Activated naive CD8-positive, alpha-beta T cell treated with anti-CD3 and anti-CD28 coated beads, Interleukin-2, amount 10 ng/mL, durations not matched to agents 7 days and 5 days (primary cell): Measurements from ENCODE around the gene LCMT1. TPM values are rescaled to one million over a fixed set of nuclear protein-coding genes. Genes with fewer than 3 reads are reported as not detected.

Source experiments
- ATAC-seq: fragments of 150-1000 bp; cut with Tn5 transposase; one replicate; pipeline ENCODE4 v1.10.0; 2021; ENCODE audit warnings: low read depth, moderate library complexity
- POLR2A ChIA-PET: fragments of 350-600 bp; sonication (Branson Sonifier 250); formaldehyde crosslinking; loops from one replicate; lab custom pipeline; 2021; ENCODE audit warnings: antibody characterized with exemption; lab: Charles Lee
- DNase-seq: peaks from one replicate; pipeline ENCODE4 v3.0.0; 2021
- H3K27ac Mint-ChIP-seq: one replicate; pipeline ENCODE4 v1.8.0; 2022; ENCODE audit warnings: mild to moderate bottlenecking, mixed read lengths
- H3K27me3 Mint-ChIP-seq: one replicate; pipeline ENCODE4 v1.8.0; 2022; ENCODE audit warnings: mild to moderate bottlenecking, moderate library complexity, mixed read lengths
- H3K36me3 Mint-ChIP-seq: one replicate; pipeline ENCODE4 v1.8.0; 2021; ENCODE audit warnings: mild to moderate bottlenecking, mixed read lengths
- H3K4me1 Mint-ChIP-seq: one replicate; pipeline ENCODE4 v1.8.0; 2021; ENCODE audit warnings: mixed read lengths
- H3K4me3 Mint-ChIP-seq: one replicate; pipeline ENCODE4 v1.8.0; 2022; ENCODE audit warnings: mild to moderate bottlenecking, moderate library complexity, mixed read lengths
- H3K9me3 Mint-ChIP-seq: one replicate; pipeline ENCODE4 v1.8.0; 2021; ENCODE audit warnings: mixed read lengths
- total RNA-seq, 2 experiments: library from RNA; stranded (reverse); gene quantifications; one replicate each; pipeline ENCODE4 v1.2.3, GENCODE V29; 2021

The LCMT1 gene
- total RNA-seq, 2 experiments from 2014 or later: 37.7 to 42.8 TPM

- ATAC-seq (no peak), DNase-seq (no peak)
- peaks cover 16% of the 10 kb centered on the region for H3K36me3 Mint-ChIP-seq
- no peaks in the 10 kb centered on the region for H3K9me3 Mint-ChIP-seq
- POLR2A ChIA-PET: no interaction called here
- no peaks in the 10 kb centered on the region for H3K27me3 Mint-ChIP-seq
- no peaks in the 10 kb centered on the region for H3K4me1 Mint-ChIP-seq
- no peak overlapping the region for H3K27ac Mint-ChIP-seq
- no peak overlapping the region for H3K4me3 Mint-ChIP-seq
Measured at GRCh38 chr16:25134166-25134700, 22.7 kb downstream of the LCMT1 start.

- Mint-ChIP-seq H3K4me1 (no peaks in the 10 kb centered on the region), H3K9me3 (no peaks in the 10 kb centered on the region), H3K4me3 (no peak overlapping the region), H3K36me3 (peaks cover 18% of the 10 kb centered on the region), H3K27me3 (no peaks in the 10 kb centered on the region), H3K27ac (no peak overlapping the region)
- DNase-seq (no peak), ATAC-seq (no peak)
- POLR2A ChIA-PET: no interaction called here
Measured at GRCh38 chr16:25135254-25135878, 23.8 kb downstream of the LCMT1 start.

DNA sequence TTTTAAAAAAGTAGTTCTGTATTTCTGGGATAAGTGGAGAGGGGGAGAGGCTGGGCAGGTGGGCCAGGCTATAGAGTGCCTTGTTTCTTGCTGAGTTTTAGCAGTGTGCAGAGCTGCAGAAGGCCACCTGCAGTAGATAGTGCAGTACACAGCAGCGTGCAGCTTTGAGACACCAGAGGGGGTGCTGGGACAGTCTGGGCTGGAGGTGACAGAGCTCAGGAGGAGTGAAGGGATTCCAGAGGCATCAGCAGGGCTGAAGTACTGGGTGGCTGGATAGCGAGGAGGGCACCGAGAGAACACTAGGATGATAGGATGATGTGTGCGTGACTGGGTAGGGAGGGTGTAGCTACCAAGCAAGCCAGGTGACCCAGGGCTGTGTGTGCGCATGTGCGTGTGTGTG lies 26.6 kb downstream of the LCMT1 start:
- Mint-ChIP-seq H3K9me3 (no peaks in the 10 kb centered on the region), H3K4me3 (no peak overlapping the region), H3K27me3 (no peaks in the 10 kb centered on the region), H3K36me3 (peaks cover 23% of the 10 kb centered on the region), H3K4me1 (no peaks in the 10 kb centered on the region), H3K27ac (no peak overlapping the region)
- POLR2A ChIA-PET: no interaction called here
- DNase-seq (no peak), ATAC-seq (no peak)

DNA sequence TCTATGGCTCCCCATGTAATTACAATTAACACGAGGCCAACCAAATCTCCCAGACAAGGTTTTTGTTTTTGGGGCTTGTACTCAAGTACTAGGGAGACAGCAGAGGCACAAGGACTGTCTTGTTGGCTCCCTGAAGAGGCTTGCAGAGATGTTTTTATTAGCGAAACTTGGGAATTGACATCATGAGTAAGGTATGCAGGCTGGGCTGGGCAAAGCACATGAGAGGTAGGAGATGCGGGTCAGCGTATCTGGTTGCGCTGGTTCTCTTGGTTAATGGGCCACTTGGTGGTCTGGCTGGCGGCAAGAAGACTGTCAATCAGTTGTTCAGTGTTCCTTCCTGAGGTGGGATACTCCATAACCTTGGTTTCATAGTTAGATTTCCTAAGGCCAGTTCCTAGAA lies 28.9 kb downstream of the LCMT1 start:
- POLR2A ChIA-PET: no interaction called here
- peaks cover 17% of the 10 kb centered on the region for H3K36me3 Mint-ChIP-seq
- H3K27me3 Mint-ChIP-seq: no peaks in the 10 kb centered on the region
- DNase-seq (no peak), ATAC-seq (no peak)
- H3K27ac Mint-ChIP-seq: no peak overlapping the region
- no peak overlapping the region for H3K4me3 Mint-ChIP-seq
- no peaks in the 10 kb centered on the region for H3K4me1 Mint-ChIP-seq
- H3K9me3 Mint-ChIP-seq: no peaks in the 10 kb centered on the region

DNA sequence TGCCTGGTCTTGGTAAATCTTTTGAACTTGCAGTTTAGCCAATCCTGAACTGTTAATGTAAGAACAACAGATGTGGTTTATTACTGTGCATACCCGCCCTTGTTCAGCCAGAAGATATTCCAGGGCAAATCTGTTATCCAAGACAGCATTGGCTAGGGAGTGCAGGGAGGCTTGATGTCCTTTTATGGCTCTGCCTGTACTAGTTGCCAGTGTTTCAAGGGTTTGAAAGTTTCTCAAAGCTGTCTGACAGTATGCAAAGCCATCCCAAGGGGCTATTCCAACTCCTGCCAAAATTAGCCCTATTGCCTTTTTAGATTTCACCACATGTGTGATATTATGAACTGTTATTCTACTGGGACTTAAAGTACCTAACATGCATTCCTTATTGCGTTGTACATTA lies 30.1 kb downstream of the LCMT1 start:
- Mint-ChIP-seq H3K9me3 (no peaks in the 10 kb centered on the region), H3K27ac (no peak overlapping the region), H3K4me3 (no peak overlapping the region), H3K27me3 (no peaks in the 10 kb centered on the region), H3K4me1 (no peaks in the 10 kb centered on the region), H3K36me3 (peaks cover 14% of the 10 kb centered on the region)
- DNase-seq (no peak), ATAC-seq (no peak)
- POLR2A ChIA-PET: no interaction called here

DNA sequence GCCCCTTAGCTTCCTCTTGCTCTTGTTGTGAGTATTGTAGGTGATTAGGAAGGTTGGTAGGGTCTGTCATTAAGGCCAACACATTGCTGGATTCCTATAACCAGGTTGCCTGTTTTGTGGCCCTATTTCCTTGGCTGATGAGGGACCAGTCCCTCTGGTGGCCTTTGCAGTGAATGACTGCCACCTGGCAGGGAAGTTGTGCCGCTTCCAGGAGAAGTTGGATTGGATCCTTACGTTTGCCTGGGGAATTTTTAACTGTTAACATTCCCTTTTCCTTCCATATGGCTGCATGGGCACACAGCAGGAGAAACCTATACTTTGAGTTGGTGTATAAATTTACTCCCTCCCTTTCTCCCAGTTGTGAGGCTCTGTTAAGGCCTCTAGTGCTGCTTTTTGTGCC lies 32.4 kb downstream of the LCMT1 start:
- DNase-seq (no peak), ATAC-seq (no peak)
- no peak overlapping the region for H3K4me3 Mint-ChIP-seq
- no peaks in the 10 kb centered on the region for H3K9me3 Mint-ChIP-seq
- no peak overlapping the region for H3K27ac Mint-ChIP-seq
- POLR2A ChIA-PET: no interaction called here
- H3K27me3 Mint-ChIP-seq: no peaks in the 10 kb centered on the region
- H3K4me1 Mint-ChIP-seq: no peaks in the 10 kb centered on the region
- H3K36me3 Mint-ChIP-seq: peaks cover 14% of the 10 kb centered on the region

DNA sequence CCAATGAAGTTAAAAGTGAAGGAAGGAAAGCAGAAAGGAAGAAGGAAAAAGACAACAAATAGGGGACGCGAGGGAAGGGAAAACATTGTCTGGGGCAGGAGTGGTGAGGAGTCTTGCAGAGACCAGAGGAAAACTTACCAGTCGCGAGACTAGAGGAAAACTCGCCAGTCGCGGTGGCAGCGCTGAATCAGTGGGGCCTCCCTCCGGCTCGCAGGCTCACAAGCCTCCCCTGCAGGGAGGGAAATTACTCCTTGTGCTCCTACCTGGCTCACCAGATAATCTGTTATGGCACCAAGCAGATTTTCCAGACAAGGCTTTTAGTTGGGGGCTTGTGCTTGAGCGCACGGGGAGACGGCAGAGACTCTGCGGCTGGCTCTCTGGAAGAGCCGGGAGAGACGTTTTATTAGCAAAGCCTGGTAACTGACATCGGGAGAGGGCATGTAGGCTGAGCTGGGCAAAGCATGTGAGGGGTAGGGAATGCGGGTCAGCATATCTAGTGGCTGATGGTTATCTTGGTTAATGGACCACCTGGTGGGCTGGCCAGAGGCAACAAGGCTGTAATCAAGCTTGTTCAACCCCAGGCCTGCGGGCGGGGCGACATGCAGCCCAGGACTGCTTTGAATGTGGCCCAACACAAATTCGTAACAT lies 37.1 kb downstream of the LCMT1 start:
- Mint-ChIP-seq H3K27me3 (no peaks in the 10 kb centered on the region), H3K4me3 (no peak overlapping the region), H3K9me3 (no peaks in the 10 kb centered on the region), H3K36me3 (peaks cover 2% of the 10 kb centered on the region), H3K27ac (no peak overlapping the region), H3K4me1 (peaks cover 2% of the 10 kb centered on the region)
- ATAC-seq: no peak
- POLR2A ChIA-PET: no interaction called here
- no peak for DNase-seq

- POLR2A ChIA-PET: no interaction called here
- H3K4me1 Mint-ChIP-seq: peaks cover 17% of the 10 kb centered on the region
- no peaks in the 10 kb centered on the region for H3K27me3 Mint-ChIP-seq
- DNase-seq (no peak), ATAC-seq (no peak)
- peaks cover 15% of the 10 kb centered on the region for H3K36me3 Mint-ChIP-seq
- H3K27ac Mint-ChIP-seq: no peak overlapping the region
- no peak overlapping the region for H3K4me3 Mint-ChIP-seq
- H3K9me3 Mint-ChIP-seq: no peaks in the 10 kb centered on the region
Measured at GRCh38 chr16:25151996-25152395, 40.5 kb downstream of the LCMT1 start.

DNA sequence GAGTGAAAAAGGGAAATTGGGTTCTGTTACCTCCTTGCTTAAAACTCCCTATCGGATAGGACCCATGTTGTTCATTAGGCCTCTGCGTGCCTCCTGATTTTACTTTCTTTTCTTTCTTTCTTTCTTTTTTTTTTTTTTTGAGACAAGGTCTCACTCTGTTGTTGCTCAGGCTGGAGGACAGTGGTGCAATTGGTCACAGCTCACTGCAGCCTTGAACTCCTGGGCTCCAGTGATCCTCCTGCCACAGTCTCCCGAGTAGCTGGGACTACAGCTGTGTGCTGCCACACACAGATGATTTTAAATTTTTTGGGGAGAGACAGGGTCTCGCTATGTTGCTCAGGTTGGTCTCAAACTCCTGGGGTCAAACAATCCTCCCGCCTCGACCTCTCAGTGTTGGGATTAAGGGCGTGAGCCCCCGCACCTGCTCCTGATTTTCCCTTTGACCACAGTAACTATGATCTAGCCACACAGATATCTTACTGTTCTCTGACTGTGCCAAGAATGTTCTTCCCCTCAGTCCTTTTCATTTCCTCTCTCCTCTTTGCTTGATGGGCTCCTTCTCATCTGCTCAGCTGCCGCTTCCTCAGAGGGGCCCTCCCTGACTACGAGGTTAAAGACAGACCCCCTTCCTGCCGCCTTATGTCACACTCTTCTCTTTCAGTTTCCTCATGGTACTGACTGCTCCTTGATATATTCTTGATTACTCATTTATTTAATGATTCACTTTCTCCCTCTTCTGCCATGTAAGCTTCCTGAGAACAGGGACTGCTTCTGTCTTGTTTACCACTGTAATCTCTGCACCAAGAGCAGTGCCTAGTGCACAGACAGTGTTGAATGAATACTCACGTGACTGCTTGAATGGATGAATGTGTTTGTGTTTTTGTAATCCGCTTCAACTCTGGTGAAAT lies 44.3 kb downstream of the LCMT1 start:
- Mint-ChIP-seq H3K27ac (peak overlapping the region; percentile 79), H3K36me3 (peaks cover 18% of the 10 kb centered on the region), H3K27me3 (no peaks in the 10 kb centered on the region), H3K4me1 (peaks cover 17% of the 10 kb centered on the region), H3K9me3 (no peaks in the 10 kb centered on the region), H3K4me3 (peak overlapping the region; percentile 17)
- DNase-seq (no peak), ATAC-seq (peak; percentile 84)
- POLR2A ChIA-PET: no interaction called here

DNA sequence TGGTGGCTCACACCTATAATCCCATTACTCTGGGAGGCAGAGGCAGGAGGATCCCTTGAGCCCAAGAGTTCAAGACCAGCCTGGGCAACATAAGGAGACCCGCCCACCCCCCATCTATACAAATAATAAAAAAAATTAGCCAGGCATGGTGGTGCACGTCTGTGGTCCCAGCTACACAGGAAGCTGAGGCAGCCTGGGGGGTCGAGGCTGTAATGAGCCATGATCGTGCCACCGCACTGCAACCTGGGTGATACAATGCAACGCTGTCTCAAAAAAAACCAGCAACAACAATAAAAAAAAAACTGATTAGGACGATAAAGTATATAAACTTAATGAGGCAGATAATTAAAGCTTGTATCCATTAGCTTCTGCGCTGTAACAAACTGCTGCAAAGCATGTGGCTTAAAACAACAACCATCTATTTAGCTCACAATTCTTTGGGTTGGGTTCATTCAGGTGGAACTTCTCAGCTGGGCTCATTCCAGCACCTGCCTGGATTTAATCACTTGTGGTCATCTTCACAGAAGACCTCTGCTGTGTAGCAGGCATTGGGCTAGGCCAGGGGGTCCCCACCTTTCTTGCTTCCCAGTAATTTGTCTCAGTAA lies 45.8 kb downstream of the LCMT1 start:
- POLR2A ChIA-PET: no interaction called here
- Mint-ChIP-seq H3K4me3 (no peak overlapping the region), H3K9me3 (no peaks in the 10 kb centered on the region), H3K36me3 (peaks cover 22% of the 10 kb centered on the region), H3K4me1 (peaks cover 15% of the 10 kb centered on the region), H3K27me3 (no peaks in the 10 kb centered on the region), H3K27ac (no peak overlapping the region)
- DNase-seq (no peak), ATAC-seq (no peak)

GRCh38 chr16:25158401-25158800 lies 46.9 kb downstream of the LCMT1 start:
- ATAC-seq: no peak
- no peak overlapping the region for H3K4me3 Mint-ChIP-seq
- no peaks in the 10 kb centered on the region for H3K9me3 Mint-ChIP-seq
- peaks cover 24% of the 10 kb centered on the region for H3K36me3 Mint-ChIP-seq
- POLR2A ChIA-PET: no interaction called here
- no peak for DNase-seq
- H3K4me1 Mint-ChIP-seq: peaks cover 15% of the 10 kb centered on the region
- no peak overlapping the region for H3K27ac Mint-ChIP-seq
- no peaks in the 10 kb centered on the region for H3K27me3 Mint-ChIP-seq

DNA sequence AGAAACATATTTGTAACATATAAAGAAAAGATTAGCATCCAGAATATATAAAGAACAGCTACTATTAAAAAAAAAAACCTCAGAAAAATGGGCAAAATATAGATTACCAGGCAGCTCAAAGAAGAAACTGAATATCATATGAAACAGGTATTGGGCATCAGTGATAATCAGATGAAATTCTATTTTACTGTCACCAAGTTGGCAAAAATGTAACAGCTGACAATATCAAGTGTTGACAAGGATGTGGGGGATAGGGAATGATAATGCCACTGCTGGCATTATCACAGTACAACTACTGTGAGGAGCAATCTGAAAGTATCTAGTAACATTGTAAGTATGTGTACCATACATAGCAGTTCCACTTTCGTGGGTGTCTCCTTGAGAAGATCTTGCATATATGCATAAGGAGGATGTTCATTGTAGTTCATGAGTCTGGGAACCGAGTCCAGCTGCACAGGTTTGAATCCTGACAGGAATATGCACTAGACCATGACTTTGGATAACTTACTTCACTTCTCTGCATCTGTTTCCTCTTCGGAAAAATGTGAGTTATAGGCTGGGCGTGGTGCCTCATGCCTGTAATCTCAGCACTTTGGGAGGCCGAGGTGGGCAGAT lies 50.3 kb downstream of the LCMT1 start:
- Mint-ChIP-seq H3K4me3 (no peak overlapping the region), H3K27me3 (no peaks in the 10 kb centered on the region), H3K4me1 (peaks cover under 1% of the 10 kb centered on the region), H3K9me3 (no peaks in the 10 kb centered on the region), H3K27ac (no peak overlapping the region), H3K36me3 (peaks cover 19% of the 10 kb centered on the region)
- no peak for ATAC-seq
- no peak for DNase-seq
- POLR2A ChIA-PET: no interaction called here

GRCh38 chr16:25163683-25164082 lies 52.1 kb downstream of the LCMT1 start:
- H3K27ac Mint-ChIP-seq: no peak overlapping the region
- DNase-seq: no peak
- POLR2A ChIA-PET: no interaction called here
- H3K36me3 Mint-ChIP-seq: peaks cover 24% of the 10 kb centered on the region
- H3K4me1 Mint-ChIP-seq: no peaks in the 10 kb centered on the region
- H3K4me3 Mint-ChIP-seq: no peak overlapping the region
- H3K9me3 Mint-ChIP-seq: no peaks in the 10 kb centered on the region
- ATAC-seq: no peak
- H3K27me3 Mint-ChIP-seq: no peaks in the 10 kb centered on the region
